ENCODE results near the gene GRIK1.

GRIK1 gene

DNA sequence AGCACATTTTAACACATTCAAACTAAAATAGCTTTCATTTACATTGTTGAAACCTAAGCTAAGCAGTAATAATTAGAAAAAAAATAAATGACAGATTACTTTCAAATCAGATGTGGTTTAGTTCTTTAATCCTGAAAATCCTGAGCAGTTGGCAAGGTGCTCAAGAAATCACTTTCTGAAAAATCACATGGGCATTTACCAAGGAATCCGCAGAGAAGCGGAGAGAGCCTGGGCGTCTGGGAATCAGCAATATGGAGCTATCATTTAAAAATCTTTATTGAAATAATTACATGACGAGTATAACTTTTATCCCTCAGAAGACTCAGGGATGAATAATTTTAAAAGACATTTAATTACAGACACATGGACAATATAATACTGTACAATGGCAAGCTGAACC is 30.2 kb downstream of the GRIK1 start:
- no peak for DNase-seq (ENCODE audit: low read depth in 3 of 3)

DNA sequence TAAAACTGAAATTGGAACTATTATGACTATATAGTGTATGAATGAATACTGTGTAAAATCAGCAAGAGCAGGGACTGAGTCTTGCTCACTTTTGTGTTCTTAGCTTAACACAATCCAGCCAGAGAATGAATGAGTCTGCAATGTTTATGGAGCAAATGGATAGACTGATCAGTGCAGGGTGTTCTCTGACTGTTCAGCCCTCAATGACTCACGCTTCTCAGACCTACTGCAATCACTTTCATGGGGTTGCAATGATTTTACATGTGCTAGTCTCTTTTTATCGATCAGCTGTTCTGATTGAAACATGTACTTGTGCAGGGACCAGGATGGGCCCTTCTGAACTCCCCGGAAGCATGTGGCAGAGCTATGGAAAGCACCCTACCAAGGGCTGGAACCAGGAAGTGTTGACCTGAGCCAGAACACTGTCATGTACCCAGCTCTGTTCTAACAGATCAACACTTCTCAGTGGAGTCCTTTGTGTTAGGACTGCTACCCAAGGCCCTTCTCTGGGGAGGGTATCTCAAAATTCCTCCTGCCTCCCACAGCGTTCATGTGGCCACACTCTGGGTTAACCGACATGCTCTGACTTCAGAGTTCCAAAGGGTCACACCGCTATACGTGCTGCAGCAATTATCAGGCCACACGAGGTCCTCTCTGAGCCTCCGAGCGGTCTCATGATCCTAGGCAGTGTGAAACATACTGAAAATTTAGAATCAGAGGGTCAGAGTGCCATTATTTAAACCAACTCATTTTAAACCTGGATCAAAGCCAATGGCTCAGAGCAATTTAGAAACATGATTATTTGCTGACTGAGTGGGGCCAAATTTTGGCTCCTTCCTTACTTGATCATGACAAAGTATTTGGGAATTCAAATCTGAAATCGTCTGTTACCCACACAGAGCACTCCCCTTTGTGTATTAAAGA is 35.2 kb downstream of the GRIK1 start:
- DNase-seq (ENCODE audit: low read depth in 3 of 3): no peak

GRCh38 chr21:29896884-29897283 is 42.9 kb downstream of the GRIK1 start:
- no peak for DNase-seq (ENCODE audit: low read depth in 3 of 3)

DNA sequence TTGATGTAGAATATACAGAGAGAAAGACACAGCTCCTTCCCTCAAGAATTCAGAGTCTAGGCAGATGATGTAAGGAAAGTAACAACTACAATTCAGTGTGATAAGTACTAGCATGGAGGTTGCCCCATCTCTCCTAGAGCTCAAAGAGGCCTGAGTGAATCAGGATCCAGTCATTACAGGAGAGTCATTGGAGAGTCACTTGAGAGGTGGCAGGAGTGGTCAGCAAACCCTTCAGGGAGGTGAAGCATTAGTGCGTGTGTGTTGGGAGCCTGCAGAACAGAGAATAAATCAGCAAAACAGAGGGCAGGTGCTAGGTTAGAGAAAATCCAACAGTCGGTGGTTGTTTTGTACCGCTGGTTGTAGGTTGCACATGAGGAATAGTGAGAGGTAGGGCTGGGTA is 46.1 kb downstream of the GRIK1 start:
- no peak for DNase-seq (ENCODE audit: low read depth in 3 of 3)

DNA sequence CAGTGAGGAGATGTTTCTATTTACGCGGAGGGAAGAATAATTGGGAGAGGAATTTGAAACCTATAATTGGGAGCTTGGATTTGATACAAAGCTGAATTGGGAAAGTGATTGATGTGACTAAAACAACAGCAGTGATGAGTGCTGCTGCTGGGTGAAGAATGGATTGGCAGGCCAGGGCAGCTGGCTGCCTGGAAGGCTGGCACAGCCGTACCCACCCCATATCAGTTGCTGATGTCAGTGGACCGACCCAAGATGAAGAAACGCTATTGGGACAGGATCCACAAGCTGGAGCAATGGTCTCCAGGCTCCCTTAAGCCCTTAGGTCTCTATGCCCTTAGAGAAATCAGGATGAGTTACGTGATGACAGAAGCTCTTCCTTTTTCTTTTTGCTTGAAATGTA is 47.4 kb downstream of the GRIK1 start:
- DNase-seq (ENCODE audit: low read depth in 3 of 3): no peak

- DNase-seq (ENCODE audit: low read depth in 3 of 3): no peak
These were observed 51.4 kb downstream of the GRIK1 start for GRCh38 chr21:29888437-29888836.

GRCh38 chr21:29887313-29888009 is 52.3 kb downstream of the GRIK1 start:
- DNase-seq (ENCODE audit: low read depth in 3 of 3): no peak

- no peak for DNase-seq (ENCODE audit: low read depth in 3 of 3)
These were observed 54.3 kb downstream of the GRIK1 start for GRCh38 chr21:29885491-29885890.

GRCh38 chr21:29875873-29876272 is 63.9 kb downstream of the GRIK1 start:
- no peak for DNase-seq (ENCODE audit: low read depth in 3 of 3)

DNA sequence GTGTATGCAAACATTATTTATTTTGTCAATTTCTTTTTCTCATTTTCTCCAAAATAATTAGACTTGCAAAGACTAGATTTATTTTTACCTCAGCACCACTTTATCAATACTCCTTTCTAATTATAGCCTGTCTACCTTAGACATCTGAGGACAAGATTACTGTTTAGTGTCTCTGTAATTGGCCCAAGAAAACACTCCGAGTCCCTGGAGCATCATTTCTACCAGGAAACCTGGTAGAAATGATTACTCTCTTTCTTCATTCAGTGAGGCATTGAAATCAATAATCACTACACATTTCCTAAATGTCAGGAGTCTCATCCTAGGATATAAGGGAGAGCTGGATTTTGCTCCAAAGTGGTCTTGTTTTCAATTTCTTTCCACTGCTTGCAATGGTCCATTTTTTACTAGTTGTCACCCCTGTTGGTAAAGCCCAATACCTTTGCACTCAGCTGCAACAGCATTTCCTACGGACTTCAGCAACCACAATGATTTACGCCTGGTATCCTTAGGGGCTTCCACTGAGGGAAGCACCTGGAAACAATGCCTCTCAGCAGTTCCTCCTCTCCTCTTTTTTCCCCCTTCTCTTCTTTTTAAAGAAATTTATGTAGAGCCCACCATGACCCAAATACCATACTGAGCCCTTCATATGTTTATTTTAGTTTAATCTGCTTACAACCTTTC is 64.6 kb downstream of the GRIK1 start:
- no peak for DNase-seq (ENCODE audit: low read depth in 3 of 3)

GRCh38 chr21:29873908-29874307 is 65.9 kb downstream of the GRIK1 start:
- DNase-seq (ENCODE audit: low read depth in 3 of 3): no peak

GRCh38 chr21:29870814-29871213 is 69.0 kb downstream of the GRIK1 start:
- no peak for DNase-seq (ENCODE audit: low read depth in 3 of 3)

- DNase-seq (ENCODE audit: low read depth in 3 of 3): no peak
These were observed 72.0 kb downstream of the GRIK1 start for GRCh38 chr21:29867796-29868195.

- no peak for DNase-seq (ENCODE audit: low read depth in 3 of 3)
These were observed 79.5 kb downstream of the GRIK1 start for GRCh38 chr21:29860346-29860745.

DNA sequence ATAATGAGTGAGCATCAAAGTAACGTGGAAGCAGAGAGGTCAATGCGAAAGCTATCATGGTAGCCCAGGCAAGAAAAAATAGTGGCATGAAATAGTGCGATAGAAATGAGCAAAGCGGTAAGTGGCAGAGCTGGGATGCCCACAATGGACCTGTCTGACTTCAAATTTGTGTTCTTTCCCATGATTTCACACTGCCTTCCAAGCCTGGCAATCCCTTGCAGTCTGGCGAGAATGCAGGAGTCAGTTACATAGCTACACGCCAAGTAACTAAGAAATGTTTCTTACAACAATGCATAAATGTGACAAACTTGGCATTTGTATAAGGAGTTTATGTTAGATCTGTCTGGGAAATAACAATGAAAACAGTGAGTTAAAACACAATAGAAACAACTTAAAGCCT is 82.6 kb downstream of the GRIK1 start:
- DNase-seq (ENCODE audit: low read depth in 3 of 3): no peak

GRCh38 chr21:29854795-29855194 is 85.0 kb downstream of the GRIK1 start:
- no peak for DNase-seq (ENCODE audit: low read depth in 3 of 3)

DNA sequence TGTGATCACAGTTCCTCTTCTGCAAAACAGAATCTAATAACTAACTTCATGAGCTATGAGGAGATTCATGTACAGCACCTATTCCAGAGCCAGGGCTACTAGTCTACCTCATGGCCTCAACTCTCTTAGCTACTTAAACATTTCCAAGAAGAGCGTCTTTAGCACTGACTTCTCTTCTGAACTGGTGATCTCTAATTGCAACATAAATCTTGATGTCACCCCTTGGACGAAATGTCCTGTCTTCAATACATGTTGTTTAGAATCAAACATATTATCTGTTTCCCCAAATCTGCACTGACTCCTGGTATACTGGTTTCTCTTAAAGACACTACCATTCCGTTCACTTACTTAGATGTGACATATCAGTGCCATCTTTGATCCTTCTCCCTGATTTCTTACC is 88.2 kb downstream of the GRIK1 start:
- DNase-seq (ENCODE audit: low read depth in 3 of 3): no peak

GRCh38 chr21:29849735-29850176 is 90.0 kb downstream of the GRIK1 start:
- DNase-seq (ENCODE audit: low read depth in 3 of 3): peak in 2 of 3 experiments; percentile 2 to 5

DNA sequence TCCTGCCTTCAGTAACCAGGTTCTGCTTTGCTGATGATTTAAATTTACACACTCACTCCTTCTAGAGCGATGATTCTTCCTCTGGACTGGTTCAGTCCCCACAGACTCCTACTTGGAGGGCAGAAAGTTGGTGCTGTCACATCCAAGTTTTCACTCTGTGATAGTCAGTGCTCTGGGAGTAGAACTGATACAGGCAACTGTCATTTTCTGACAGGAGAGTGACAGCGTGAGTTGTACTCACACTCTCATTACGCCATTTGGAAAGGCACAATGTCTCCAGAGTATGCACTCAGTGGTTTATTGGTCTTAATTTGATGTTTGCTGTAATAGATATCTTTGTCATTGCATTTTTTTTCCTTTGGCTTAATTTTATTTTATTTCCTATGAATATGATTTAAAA is 96.0 kb downstream of the GRIK1 start:
- DNase-seq (ENCODE audit: low read depth in 3 of 3): no peak

DNA sequence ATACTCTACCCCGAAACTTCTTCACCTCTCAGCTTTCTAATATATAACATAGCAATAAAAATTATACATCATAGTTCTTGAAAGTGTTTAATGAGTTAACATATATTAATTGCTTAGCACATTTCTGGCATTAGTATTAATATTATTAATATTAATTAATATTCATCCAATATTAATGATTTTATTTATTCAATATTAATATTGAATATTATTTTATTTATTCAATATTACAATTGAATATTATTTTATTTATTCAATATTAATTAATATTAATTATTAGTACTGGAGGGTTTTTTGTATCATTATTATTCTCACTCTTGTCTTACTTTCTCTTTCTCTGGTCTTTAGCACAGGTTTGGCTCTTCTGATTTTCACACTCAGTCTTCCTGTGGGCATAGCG is 105.2 kb downstream of the GRIK1 start:
- no peak for DNase-seq (ENCODE audit: low read depth in 3 of 3)

DNA sequence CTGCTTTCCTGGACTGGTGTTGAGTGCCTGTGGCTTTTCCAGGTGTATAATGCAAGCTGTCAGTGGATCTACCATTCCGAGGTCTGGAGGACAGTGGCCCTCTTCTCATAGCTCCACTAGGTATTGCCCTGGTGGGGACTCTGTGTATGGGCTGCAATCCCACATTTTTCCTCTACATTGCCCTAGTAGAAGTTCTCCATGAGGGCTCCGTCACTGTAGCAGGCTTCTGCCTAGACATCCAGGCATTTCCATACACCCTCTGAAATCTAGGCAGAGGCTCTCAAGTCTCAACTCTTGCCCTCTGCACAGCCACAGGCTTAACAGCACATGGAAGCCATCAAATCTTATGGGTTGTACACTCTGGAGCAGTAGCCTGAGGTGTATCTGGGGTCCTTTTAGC is 107.6 kb downstream of the GRIK1 start:
- no peak for DNase-seq (ENCODE audit: low read depth in 3 of 3)

- DNase-seq (ENCODE audit: low read depth in 3 of 3): no peak
These were observed 110.1 kb downstream of the GRIK1 start for GRCh38 chr21:29829564-29830275.

All from stimulated activated CD4-positive, alpha-beta T cell treated with anti-CD3 and anti-CD28 coated beads, TNF-alpha, amount 100 ng/mL, for 4 hours (primary cell).